Mucosa of descending colon (tissue), 3 donors: ENCODE data around the gene COG2. TPM values are rescaled to one million over a fixed set of nuclear protein-coding genes. Genes with fewer than 3 reads are reported as not detected.

Experiments used
- ATAC-seq: fragments of 200-7000 bp; cut with Tn5 transposase; one replicate; pipeline ENCODE4 v1.9.1; 2020; ENCODE audit warnings: mild to moderate bottlenecking, moderate library complexity
- DNase-seq, 3 donors: peaks; one replicate each; pipeline ENCODE4 v3.0.0-alpha.2; 2020
- H3K36me3 ChIP-seq: fragments of 200-600 bp; one replicate; pipeline ENCODE4 v1.8.0; 2021; ENCODE audit warnings: low read depth, mild to moderate bottlenecking
- H3K4me1 ChIP-seq: fragments of 200-600 bp; one replicate; pipeline ENCODE4 v1.8.0; 2021; ENCODE audit warnings: low read depth, mild to moderate bottlenecking
- H3K4me3 ChIP-seq: fragments of 200-600 bp; one replicate; pipeline ENCODE4 v1.8.0; 2021; ENCODE audit warnings: mild to moderate bottlenecking
- H3K9me3 ChIP-seq: fragments of 200-600 bp; one replicate; pipeline ENCODE4 v1.8.0; 2021; ENCODE audit warnings: mild to moderate bottlenecking
- intact Hi-C, 2 donors: fragments of 100-400 bp; cut with DNase I in 1 of 2; cut with micrococcal nuclease in 1 of 2; formaldehyde crosslinking; loops; one replicate each; pipeline versions ENCODE4 v1.11.0 to v1.11.1; 2022; cut with DNase I, micrococcal nuclease
- total RNA-seq, 3 donors: library from RNA; stranded (reverse); fragmentation: NEBNext Ultra II Directional in 2 of 3; extraction: Animal tissue kit (Norgen Biotek cat#: 25700) in 2 of 3; gene quantifications; one replicate each; pipeline versions ENCODE4 v1.2.1 to v1.2.4, GENCODE V29; 2021 to 2023
- TF ChIP-seq, protein P1 (sequence below): fragments of 200-600 bp; IDR thresholded peaks from one replicate; pipeline ENCODE4 v1.8.0; 2022; ENCODE audit warnings: antibody characterized with exemption, mild to moderate bottlenecking
- donor health status: DM: no; HTN: no; CAD: no; lungs with moderate emphysema.
- donor health status: DM: no; HTN: no; CAD: no.
- donor health status: DM: no; HTN: yes; CAD: no.

COG2 gene
- total RNA-seq, 3 donors from 2014 or later = 38.0 to 46.2 (median 38.1) TPM

DNA sequence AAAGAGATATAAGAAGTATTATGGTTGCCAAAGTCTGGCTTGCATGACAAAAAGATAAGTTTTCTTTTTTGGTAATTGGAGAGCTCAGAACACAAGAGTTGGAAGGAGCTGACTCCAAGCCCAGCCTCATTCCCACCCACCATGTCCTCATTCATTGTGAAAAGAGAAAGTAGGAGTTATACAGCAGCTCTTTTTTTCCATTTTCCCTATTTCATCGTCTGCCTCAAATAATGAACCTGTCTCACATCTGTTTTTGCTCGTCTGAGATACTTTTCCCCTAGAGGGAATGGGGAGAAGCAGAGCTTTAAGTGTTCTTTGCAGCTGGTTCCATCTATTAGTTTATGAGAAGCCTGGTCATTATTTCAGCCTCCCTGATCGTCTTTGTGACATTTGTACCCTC lies 36.9 kb downstream of the COG2 start:
- intact Hi-C loops = no loop called here
- no peak overlapping the region for H3K4me3 ChIP-seq
- TF ChIP-seq, protein P1, sequence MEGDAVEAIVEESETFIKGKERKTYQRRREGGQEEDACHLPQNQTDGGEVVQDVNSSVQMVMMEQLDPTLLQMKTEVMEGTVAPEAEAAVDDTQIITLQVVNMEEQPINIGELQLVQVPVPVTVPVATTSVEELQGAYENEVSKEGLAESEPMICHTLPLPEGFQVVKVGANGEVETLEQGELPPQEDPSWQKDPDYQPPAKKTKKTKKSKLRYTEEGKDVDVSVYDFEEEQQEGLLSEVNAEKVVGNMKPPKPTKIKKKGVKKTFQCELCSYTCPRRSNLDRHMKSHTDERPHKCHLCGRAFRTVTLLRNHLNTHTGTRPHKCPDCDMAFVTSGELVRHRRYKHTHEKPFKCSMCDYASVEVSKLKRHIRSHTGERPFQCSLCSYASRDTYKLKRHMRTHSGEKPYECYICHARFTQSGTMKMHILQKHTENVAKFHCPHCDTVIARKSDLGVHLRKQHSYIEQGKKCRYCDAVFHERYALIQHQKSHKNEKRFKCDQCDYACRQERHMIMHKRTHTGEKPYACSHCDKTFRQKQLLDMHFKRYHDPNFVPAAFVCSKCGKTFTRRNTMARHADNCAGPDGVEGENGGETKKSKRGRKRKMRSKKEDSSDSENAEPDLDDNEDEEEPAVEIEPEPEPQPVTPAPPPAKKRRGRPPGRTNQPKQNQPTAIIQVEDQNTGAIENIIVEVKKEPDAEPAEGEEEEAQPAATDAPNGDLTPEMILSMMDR = no peak
- DNase-seq (no peak), ATAC-seq (no peak)
- H3K4me1 ChIP-seq = no peaks in the 10 kb centered on the region
- no peaks in the 10 kb centered on the region for H3K9me3 ChIP-seq
- no peaks in the 10 kb centered on the region for H3K36me3 ChIP-seq

DNA sequence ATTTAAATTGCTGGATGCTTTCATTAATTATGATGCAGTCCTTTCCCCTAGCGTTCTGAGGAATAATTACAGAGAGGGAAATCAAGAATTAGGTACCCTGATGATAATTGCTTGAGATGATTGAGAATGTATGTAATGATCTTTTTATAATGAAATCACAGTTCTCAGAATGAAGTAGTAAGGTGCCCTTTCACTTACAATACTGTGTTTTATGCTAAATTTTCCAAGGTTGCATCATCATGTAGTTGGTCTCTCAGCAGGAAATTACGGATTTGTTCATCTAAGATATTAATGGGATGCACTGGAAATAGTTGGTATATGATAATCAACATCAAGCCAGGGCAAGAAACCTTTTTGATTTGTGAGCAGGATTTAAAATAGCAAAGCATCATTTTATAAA lies 37.5 kb downstream of the COG2 start:
- Histone ChIP-seq H3K4me1 (no peaks in the 10 kb centered on the region), H3K9me3 (no peaks in the 10 kb centered on the region), H3K4me3 (no peak overlapping the region), H3K36me3 (no peaks in the 10 kb centered on the region)
- TF ChIP-seq, protein P1 = no peak
- no peak for ATAC-seq
- no peak for DNase-seq
- intact Hi-C loops = no loop called here

DNA sequence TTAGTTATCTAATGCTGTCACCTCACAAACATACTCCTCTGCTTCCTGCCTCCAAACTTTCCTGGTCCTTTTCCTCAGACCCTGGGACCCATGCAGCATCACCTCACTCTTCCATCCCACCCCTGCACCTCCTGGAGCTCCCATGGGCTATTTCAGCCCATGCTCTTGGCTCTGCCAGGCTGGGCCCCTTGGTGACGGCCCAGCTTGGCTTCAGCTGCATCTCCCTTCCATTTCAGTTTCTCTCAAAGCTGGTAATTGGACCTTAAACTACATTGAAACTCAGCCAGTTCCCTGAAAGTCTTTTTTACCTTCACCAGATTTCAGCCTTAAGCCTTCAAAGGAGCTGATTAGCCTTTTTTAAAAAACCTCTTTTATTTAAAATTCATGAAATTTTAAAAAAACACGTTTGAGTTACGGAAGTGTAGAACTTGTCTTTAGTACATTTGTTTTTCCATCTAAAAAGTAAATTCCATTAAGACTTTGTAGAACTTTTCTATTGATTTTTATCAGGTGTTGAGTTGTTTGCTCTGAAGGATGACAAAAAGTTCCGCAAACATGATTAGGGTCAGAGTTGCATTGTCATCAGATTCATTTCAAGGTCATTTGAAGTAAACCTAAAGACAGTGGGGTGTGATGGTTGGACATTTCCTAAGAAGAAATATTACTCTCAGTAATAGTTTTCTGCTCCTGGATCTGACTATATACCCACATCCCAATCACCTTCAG lies 38.2 kb downstream of the COG2 start:
- no peak overlapping the region for H3K4me3 ChIP-seq
- H3K4me1 ChIP-seq = no peaks in the 10 kb centered on the region
- no peak for DNase-seq
- intact Hi-C loops = no loop called here
- H3K9me3 ChIP-seq = no peaks in the 10 kb centered on the region
- TF ChIP-seq, protein P1 = no peak
- no peaks in the 10 kb centered on the region for H3K36me3 ChIP-seq
- ATAC-seq = no peak

DNA sequence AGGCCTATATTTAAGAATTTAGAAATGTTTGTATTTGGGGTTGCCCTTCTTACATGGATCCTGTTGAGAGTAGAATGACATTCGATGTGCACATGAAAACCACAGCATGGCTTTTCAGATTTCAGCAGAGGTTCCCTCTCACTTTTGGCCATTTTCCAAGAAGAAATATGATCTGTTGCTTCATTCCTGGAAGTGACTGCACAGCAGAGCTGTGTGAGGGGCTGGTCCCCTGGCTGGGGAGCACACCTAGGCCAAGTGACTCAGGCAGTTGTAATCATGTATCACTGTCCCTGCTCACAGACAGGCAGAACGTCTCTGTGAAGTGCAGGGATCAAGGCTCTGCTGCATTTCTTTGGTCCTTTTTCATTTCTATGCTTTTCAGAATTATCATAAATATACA lies 39.3 kb downstream of the COG2 start:
- intact Hi-C loops = no loop called here
- H3K36me3 ChIP-seq = peaks cover 2% of the 10 kb centered on the region
- H3K4me1 ChIP-seq = no peaks in the 10 kb centered on the region
- no peak overlapping the region for H3K4me3 ChIP-seq
- DNase-seq (no peak), ATAC-seq (peak; percentile 38)
- TF ChIP-seq, protein P1 = no peak
- no peaks in the 10 kb centered on the region for H3K9me3 ChIP-seq

DNA sequence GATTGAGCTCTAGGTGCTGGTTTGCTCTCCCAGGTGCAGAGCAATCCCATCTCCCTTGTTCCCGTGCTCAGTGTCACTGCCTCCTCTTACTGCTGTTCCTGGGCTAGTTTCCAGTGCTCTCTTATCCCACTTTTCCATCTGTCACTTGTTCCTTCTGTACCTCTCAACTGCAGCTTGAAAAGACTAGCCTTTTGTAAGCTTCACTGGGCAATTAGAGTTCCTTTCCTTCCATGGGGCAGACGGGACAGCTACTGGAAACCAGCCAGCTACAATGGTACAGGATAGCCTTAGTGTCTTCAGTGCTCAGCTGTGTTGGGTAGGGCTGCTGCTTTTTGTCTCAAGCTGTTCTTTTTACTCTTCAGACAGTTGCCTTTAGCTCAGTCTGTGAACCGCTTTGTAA lies 40.0 kb downstream of the COG2 start:
- TF ChIP-seq, protein P1 = no peak
- ATAC-seq (no peak), DNase-seq (no peak)
- intact Hi-C loops = no loop called here
- H3K36me3 ChIP-seq = peaks cover 9% of the 10 kb centered on the region
- H3K4me3 ChIP-seq = no peak overlapping the region
- no peaks in the 10 kb centered on the region for H3K4me1 ChIP-seq
- H3K9me3 ChIP-seq = no peaks in the 10 kb centered on the region
